Activated CD4-positive, alpha-beta T cell treated with anti-CD3 and anti-CD28 coated beads for 24 hours (primary cell): ENCODE measurements around the gene STXBP6.
"Not testable (repeated sequence)": the region's sequence is repeated elsewhere in the genome, so short reads cannot be mapped to it uniquely, and the experiment has no call there.

Source experiments
- DNase-seq, 2 donors: peaks; one replicate each; pipeline ENCODE4 v3.0.0-alpha.2; 2020; ENCODE audit warnings: low read depth in 2 of 2

STXBP6 gene

DNA sequence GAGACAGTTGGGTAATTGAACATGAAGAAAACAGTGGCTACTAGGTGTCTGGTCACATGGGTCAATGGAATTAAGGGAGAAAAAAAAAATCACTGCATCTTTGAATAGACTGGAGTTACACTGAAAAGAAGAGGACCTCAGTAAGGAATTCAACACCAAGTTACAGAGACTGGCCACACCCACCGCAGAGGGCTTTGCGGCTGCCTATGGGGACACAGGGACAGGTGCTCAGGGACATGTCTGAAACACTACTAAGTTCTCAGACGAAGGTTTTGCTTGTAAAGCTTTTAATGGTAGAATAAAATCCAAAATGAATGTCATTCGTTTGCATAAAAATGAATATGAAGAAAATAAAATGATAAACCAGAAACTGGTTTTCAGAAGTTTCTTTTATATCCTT is 93.8 kb downstream of the STXBP6 start:
- no peak for DNase-seq

DNA sequence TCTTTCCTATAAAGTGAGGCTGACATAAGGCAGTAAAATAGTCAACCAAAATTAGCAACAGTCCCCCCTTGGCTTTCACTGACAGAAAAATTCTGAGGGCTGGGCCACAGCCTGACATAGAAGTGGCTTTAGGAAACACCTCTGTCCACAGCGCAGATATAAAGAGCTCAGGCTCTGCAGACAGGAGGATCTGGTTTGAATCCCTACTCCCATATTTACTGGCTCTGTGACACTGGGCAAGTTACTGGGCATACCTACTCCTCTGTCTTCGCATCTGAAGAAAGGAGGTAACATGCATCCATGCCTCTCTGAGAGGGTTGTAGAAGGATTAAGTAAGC is 95.3 kb downstream of the STXBP6 start:
- DNase-seq: no peak

DNA sequence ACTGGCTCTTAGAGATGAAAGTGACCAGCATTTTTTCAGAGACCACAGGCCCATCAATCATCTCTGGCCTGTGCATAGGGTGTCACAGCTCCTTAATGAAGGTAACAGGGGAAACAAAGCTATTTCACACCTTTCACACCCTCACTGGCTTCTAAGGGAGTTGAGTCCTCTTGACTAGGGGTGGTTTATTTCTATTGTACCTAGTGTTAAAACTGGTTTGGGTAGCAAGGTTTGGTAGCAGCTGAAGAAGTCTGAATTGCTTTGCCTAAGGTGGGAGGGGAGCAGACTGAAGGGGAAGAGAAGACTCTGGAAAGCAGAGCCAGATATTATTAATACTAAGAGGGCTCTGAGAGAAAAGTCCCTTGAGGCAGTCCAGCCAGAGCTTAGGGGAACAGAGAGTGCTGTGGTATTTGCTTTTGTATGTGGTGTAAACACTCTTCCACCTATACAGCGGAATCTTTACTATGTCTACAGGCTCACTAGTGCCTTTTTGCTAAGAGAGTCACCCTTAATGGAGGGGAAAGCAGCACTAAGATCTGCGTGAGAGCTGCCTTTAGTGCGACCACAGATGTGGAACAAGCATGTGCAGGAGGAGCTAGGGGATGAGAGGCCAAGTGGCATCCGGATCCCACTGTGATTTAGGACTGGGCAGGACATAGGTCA is 95.8 kb downstream of the STXBP6 start:
- no peak for DNase-seq

DNA sequence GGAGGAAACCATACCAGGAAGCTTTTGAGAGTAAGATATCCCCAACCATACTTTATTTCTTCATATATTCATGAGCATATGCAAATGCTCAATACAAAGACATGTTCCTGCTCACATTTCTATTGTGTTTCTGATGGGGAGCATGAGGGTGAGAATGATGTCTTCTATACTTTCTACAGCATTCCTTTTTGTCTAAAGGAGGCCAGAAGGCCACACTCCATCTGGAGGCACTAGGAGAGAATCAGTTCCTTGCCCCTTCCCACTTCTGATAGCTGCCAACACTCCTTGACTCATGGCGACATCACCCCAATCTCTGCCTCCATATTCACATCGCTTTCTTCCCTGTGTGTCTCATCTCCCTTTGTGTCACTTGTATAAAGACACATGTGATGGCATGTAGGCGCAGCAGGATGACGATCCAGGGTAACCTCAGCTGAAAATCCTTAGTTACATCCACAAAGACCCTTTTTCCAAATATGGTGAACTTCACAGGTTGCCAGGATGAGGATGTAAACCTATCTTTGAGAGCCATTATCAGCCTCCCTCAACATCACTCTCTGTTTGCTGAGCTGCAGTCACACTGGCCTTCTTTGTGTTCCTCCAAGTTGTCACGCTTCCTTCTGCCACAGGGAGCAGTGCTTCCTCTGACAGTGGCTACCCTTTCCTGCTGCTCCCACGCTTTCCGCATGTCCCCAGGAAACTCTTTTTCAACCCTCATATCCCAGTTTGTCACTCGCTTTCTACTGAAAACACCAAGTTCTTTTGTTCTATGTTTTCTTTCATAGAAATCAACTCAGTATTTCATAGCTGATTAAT is 96.9 kb downstream of the STXBP6 start:
- DNase-seq: no peak

DNA sequence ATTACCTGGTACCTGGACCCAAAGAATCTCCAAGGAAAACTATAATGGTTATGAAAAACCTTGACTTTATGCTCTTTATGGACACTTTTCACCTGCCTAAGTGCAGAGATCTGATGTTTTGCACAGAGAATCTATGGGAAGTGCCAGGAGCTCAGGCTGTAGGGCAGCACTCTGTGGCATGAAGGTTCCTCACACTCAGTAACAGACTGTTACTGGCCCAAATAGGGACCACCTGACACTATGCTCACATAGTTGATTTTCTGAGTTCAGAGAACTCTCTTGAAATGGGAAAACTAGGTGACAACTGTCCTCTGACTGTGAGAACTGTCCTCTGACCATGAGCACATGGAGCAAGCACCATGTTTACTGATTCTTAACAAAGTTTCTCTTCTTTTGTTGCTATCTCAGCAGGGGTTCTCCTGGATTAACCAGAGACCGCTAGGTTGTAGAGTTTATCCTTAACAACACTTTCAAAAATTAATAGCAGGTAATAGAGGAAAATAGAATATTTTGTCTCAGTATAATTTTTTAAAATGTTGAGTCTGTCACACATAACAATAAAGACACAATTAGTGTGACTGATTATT is 101.6 kb downstream of the STXBP6 start:
- DNase-seq: no peak

DNA sequence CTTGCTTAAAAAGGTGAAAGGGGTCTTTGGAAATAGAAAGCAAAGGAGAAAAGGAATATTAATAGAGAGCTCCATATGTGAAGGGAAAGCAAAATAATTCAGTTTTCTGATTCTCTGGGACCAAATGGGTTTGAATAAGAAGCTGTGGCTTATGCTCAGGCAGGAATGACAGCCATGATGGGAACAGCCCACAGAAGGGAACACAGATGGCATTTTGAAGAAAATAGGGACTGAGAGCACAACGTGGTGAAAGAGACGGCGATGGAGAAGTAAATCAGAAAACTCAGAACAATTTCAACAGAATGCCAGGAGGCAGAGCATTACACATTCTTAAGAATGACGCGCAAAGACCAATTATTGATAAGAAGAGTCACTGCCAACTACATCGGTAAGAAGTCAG is 102.8 kb downstream of the STXBP6 start:
- no peak for DNase-seq

DNA sequence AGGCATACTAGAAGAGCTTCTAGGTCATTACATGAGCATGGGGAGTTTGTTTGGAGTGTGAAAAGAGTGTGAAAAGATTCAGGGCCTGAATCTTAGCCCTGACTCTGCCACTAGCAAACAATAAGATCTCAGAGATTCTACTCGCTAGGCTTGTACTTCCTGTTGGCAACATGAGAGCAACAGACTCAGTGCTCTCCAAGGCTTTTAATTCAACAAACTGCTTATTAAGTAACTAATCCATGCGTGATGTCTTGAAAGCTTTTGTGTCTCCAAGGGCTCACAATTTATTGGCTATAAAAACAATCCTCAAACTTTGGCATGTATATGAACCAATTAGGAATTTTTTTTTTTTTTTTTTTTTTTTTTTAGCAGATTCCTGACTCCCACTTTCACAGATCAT is 105.1 kb downstream of the STXBP6 start:
- no peak for DNase-seq

DNA sequence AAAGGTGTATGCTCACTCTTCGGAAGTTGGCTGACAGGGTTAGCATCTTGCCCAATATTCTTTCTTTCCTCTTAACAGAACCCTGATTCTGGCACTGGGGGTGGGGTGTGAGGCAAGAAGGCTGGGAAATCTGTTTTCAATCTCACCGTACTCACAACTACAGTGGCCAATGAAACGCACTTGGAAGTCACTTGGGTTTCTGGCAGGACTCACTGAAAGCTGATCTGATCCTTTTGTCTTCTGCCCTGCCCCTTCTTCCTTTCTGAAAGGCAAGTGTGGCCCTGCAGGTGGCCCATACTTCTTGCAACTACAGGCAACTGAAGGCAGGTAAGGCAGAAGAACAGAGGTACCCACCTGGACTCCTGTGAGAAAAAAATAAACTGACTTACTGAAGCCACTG is 106.9 kb downstream of the STXBP6 start:
- no peak for DNase-seq

DNA sequence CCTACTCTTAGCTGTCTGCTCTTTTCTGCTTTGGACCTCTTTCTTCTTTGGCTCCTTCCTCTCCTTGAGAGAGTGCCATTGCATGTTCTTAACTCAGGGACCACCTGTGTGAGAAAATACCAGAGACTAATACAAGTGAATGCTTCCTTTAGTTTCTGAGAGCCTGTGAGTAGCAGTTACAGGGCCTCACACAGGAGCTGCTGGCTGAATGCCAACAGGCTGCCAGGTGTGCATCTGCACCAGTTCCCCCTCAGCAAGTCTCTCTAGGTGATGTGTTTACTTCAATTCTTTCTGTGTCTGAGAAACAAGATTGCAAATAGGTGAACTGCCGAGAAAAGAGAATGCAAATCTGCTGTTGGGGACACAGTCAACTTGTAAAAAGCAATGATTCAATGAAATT is 108.2 kb downstream of the STXBP6 start:
- no peak for DNase-seq

DNA sequence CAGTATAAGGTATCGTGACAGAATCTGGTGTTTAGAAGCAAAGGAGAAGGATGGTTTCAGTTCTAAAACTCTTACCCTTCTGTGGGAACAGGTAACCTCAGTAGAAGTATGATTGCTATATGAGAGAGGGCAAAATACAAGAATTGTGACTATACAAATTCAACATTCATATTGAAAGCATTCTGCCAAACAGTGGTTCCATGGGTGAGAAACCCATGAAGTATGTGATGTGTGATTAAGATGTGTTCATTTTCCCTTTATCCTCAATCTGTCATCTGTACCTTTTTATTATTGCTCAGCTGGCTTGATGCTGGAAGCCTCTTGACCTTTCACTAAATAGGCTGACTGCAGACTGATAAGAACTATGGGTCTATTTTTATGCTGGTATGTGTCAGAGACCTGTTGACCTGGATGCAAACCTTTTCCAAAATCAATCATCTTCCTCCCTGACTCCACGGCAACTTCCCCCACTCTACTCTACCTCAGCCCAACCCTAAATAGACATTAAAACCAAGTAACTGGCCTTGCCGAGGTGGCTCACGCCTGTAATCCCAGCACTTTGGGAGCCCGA is 109.6 kb downstream of the STXBP6 start:
- no peak for DNase-seq

DNA sequence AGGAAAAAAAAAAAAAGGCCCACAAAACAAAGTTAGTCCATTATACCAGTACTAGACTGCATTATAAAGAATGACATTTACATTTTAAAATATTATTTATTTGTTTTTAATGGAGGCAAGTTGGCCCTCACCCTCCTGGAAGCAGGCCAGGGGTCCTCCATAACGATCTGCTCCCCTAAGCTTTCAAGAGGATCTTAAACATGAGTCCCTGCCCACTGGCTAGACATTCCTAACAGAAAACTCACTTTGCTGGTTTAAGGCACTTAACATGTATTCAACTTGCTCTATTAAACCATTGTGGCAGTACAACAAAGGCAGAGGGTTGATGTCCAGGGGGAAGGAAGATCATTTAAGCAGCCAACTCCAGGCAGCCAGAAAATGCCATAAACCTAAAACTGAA is 111.4 kb downstream of the STXBP6 start:
- DNase-seq: no peak

DNA sequence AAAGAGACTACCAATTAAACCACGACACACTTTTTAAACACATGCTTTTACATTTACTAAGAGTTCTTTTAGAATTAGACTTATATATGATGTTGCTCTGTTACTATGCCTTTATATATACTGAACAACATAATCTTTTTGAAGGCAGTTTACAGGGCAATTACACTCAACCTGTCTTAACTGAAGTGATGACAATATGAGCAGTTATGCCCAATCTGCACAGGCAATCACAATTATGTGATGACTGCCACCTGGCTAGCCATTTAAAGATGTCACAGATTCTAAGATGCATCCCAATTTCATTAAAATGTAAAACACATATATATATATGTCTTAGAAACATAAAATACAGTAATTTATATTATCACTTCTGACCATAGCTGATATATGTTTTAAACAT is 112.6 kb downstream of the STXBP6 start:
- no peak for DNase-seq

DNA sequence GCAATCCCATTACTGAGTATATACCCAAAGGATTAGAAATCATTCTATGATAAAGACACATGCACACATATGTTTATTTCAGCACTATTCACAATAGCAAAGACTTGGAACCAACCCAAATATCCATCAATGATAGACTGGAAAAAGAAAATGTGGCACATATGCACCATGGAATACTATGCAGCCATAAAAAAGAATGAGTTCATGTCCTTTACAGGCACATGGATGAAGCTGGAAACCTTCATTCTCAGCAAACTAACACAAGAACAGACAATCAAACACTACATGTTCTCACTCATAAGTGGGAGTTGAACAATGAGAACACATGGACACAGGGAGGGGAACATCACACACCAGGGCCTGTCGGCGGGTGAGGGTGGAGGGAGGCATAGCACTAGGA is 113.2 kb downstream of the STXBP6 start:
- not testable (repeated sequence) for DNase-seq

DNA sequence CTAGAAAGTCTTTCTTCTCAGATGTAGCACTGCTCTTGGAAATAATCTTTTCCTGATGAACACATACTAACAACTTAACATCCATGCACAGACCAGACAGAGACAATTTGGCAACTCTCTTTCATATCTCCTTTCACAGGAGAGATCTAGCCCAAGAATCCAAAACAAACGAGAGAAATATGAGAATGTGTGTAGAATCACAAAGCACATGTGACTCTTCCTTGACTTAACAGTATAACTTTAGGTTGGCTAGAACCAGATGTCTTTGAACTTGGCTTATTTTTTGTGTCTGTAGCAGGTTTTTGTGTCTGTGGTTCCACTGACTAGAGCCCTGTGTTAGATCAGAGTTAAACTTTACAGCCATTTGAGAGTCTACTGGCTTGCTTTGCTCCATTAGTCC is 114.2 kb downstream of the STXBP6 start:
- DNase-seq: no peak

DNA sequence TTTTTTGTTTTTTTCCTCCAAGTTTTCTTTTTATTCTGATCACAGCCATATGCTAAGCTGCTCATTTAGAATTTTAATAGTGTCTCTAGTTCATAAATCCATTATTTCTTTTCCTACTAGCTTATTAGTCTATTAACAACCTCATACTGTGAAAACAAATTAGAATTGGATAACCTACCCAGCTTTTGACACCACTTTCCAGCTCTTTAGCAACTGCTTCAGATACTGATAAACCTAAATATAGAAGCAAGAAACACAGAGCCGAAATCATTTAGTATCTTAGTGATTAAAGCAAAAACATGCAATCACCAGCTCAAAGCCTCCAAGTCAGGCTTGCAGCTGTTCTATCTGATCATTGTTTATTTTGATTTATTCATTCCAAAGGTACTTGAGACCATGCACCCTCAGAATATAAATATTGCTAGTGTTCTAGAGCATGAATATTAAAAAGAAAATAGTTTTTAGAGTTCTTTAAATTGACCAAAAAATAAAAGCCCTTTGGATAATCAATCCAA is 121.5 kb downstream of the STXBP6 start:
- no peak for DNase-seq

DNA sequence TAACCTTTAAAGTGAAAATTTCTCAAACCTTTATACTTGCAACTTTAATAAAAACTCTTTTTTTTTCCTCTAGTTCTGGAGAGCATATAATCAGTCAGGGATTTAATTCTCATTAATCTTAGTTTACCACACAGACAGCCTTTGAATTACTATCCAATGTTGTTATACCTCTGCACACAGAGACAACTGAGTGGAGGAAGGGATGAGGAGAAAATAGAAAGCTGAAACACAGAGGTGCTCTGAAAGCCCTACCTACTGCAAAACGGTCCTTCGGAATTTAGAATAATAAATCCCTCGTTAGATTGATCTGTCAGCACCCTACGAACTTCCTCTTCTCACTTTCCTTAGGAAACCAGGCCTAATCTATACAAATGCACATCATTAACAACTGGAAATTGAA is 122.1 kb downstream of the STXBP6 start:
- DNase-seq: no peak

DNA sequence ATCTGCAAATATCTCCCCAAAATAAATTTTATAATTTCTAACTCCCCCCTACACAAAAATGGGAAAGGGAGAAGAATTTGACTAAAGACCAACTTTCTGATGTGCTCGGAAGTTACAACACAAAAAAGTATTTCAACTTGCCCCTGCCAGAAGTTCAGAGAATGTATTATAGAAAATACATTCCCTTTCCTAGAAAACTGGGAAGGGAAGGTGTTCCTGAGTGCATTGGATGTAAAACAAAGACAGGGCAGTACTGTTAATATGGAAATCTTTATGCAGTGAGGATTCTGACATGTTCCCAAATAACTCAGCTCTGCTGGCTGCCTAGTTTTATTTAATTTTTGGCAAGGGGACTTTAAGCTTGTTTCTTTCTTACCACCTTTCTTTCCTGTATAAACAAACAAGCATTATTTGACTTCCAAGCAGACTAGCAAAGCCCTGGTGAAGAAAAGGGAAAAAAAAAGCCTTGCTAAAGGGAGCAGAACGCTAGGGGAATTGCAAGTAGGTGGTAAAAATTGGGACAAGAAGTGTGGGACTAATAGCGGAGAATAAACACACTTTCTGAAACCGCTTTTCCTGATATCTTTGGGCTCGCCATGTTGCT is 124.1 kb downstream of the STXBP6 start:
- no peak for DNase-seq

DNA sequence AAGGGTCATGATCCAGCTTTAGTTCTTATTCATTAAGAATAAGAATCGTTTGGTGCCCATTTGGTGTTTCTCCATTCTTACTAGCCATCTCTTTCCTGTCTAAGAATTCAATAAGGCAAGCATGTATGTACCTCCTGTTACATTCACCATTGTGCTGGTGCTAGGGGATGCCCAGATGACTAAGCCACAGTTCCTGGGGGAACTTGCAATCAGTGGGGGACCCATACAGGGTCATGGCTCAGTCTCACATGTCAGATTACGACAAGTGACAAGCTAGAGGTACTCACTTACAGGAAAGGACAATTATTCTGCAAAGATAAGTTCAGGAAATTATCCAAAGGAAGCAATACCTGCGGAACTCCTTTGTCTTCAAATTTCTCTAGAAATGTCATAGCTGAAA is 125.4 kb downstream of the STXBP6 start:
- DNase-seq: no peak

DNA sequence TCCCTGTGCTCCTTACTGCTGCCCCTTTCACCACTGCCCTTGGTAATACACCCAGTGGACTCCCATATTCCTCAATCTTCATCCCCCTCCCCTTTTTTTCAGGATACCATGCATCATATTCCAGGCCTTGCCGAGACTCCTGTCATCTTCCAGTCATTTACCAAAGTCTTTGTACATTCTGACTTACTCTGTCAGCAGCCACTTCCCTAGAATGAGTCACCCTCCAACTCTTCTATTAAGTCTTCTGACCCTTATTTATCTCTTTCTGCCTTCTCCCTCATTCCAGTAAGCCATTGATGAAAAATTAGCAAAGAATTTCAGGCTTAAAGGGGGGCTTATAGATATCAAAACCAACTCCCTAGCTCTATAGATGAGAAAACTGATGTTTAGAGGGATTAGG is 128.0 kb downstream of the STXBP6 start:
- no peak for DNase-seq

DNA sequence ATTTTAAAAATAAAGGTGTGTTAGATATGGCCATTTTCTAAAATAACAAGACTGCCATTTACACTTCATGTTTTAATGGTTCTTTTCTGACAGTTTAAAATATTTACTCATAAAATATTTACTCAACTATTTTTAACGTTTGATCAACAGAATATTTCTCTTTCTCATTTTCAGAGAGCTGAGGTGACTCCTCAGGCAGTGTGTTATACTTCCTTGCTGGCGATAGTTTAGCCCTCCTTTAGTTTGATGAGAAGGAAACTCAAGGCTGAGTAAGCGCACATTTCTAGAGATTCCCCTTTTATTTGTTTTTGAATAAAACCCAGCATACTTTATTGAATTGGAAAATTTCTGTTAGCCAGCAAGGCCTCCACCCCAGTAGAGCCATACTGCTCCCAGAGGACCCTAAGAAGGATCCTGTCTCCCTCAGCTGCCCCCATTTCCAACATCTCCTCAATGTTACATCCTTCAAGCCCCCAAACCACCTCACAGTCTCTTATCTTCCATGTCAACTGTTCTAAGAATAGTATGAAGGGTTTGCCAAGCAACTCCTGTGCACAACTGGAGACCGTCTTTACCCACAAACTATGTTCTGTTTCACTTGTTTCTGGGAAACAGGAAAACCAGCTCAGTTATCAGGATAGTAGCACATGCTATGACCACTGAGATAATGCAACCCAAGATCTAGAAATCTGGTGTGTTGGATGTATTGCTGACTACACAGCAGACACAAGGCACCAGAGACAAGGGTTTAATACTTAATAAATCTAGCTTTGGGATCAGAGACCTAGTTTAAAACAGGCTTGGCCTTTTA is 129.5 kb downstream of the STXBP6 start:
- DNase-seq: no peak

DNA sequence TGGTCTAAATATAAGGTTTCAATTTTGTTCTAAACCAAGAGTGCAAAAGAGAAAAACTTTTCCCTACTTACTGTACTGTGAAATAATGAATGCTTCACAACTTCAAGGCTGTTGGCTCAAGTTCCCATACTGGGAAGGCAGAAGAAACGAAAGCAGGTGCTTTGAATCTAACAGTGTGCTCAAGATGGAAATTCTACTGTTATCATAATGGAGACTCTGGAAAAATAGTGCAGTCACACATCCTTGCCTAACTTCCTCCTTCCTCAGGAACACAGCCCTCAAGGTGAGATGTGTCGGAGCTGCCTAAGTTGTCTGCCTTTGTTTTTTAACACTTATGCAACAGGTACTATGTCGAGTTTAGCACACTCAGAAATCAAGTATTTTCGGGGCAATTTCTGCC is 131.1 kb downstream of the STXBP6 start:
- DNase-seq: no peak
